H1 (cell line): Measurements from ENCODE around the gene IL31. TPM values are rescaled to one million over a fixed set of nuclear protein-coding genes. Genes with fewer than 3 reads are reported as not detected.

ENCODE experiments used
- CTCF ChIA-PET: fragments of 300-600 bp; sonication (Branson Sonifier 250); formaldehyde crosslinking; loops from one replicate; lab custom pipeline; 2021; ENCODE audit not compliant: partially characterized antibody; lab: Charles Lee
- POLR2A ChIA-PET: fragments of 300-600 bp; sonication (Branson Sonifier 250); formaldehyde crosslinking; loops from one replicate; lab custom pipeline; 2021; ENCODE audit warnings: inconsistent platforms; ENCODE audit not compliant: partially characterized antibody; lab: Charles Lee
- DNase-seq, 2 experiments: peaks; one replicate each; pipeline versions ENCODE4 v3.0.0 to v3.0.0-alpha.2; 2010 to 2022; ENCODE audit warnings: low spot score in 2 of 2, low read depth in 1 of 2, mixed read lengths in 1 of 2
- FAIRE-seq: peaks from 2 replicates; lab custom pipeline; 2011; peaks lifted over from hg19 to GRCh38; lab: Jason Lieb, UNC
- H2AFZ ChIP-seq: 2 replicates; pipeline ENCODE4 v1.8.1; 2012; ENCODE audit warnings: low read length, inconsistent platforms
- H2AK5ac ChIP-seq: 2 replicates; pipeline ENCODE4 v1.6.1; 2013; ENCODE audit warnings: low read depth, low read length
- H2BK120ac ChIP-seq: replicated peaks from 2 replicates; pipeline ENCODE3; 2013; ENCODE audit warnings: low read depth, low read length, inconsistent platforms
- H2BK12ac ChIP-seq: 2 replicates; pipeline ENCODE4 v1.6.1; 2013; ENCODE audit warnings: low read depth, low read length
- H2BK15ac ChIP-seq: 2 replicates; pipeline ENCODE4 v1.6.1; 2013; ENCODE audit warnings: low read length
- H2BK20ac ChIP-seq: 2 replicates; pipeline ENCODE4 v1.6.1; 2013; ENCODE audit warnings: low read length
- H2BK5ac ChIP-seq: 2 replicates; pipeline ENCODE4 v1.6.1; 2013; ENCODE audit warnings: low read depth, low read length
- H3K14ac ChIP-seq: 2 replicates; pipeline ENCODE4 v1.6.1; 2013; ENCODE audit warnings: inconsistent platforms; ENCODE audit not compliant: insufficient read length
- H3K18ac ChIP-seq: 2 replicates; pipeline ENCODE4 v1.6.1; 2013; ENCODE audit warnings: low read length; ENCODE audit errors: extremely low read depth
- H3K23ac ChIP-seq: 2 replicates; pipeline ENCODE4 v1.6.1; 2013; ENCODE audit warnings: inconsistent platforms; ENCODE audit not compliant: insufficient read length
- H3K23me2 ChIP-seq: 2 replicates; pipeline ENCODE4 v1.6.1; 2013; ENCODE audit warnings: low read depth, low read length
- H3K27ac ChIP-seq: 2 replicates; pipeline ENCODE4 v1.6.1; 2011; ENCODE audit warnings: low read depth, low read length, inconsistent platforms
- H3K27me3 ChIP-seq, 4 experiments: replicated peaks in 1 of 4; 1 replicate in 1 of 4; 2 replicates in 3 of 4; pipeline versions ENCODE4 v1.6.1 to v1.8.1; 2011 to 2013; ENCODE audit warnings: low read length in 3 of 4, mild to moderate bottlenecking in 3 of 4, inconsistent platforms in 2 of 4, mixed read lengths in 2 of 4, moderate library complexity in 1 of 4; ENCODE audit not compliant: control insufficient read depth in 3 of 4, insufficient read depth in 3 of 4; ENCODE audit errors: extremely low read depth in 1 of 4
- H3K36me3 ChIP-seq, 4 experiments: 2 replicates each; pipeline versions ENCODE4 v1.6.1 to v1.8.1; 2011 to 2013; ENCODE audit warnings: mild to moderate bottlenecking in 4 of 4, low read length in 3 of 4, moderate library complexity in 2 of 4, control low read depth in 1 of 4, inconsistent platforms in 1 of 4; ENCODE audit not compliant: insufficient read depth in 4 of 4, control insufficient read depth in 2 of 4
- H3K4ac ChIP-seq: replicated peaks from 2 replicates; pipeline ENCODE3; 2013; ENCODE audit warnings: low read length, low read depth, mixed read lengths, inconsistent platforms; ENCODE audit not compliant: insufficient read length
- H3K4me1 ChIP-seq, 4 experiments: replicated peaks in 1 of 4; 1 replicate in 1 of 4; 2 replicates in 3 of 4; pipeline versions ENCODE4 v1.6.1 to v1.8.1; 2011 to 2013; ENCODE audit warnings: low read length in 3 of 4, inconsistent platforms in 2 of 4, mixed read lengths in 1 of 4; ENCODE audit not compliant: insufficient read depth in 4 of 4, control insufficient read depth in 3 of 4
- H3K4me2 ChIP-seq, 2 experiments: 2 replicates each; pipeline versions ENCODE4 v1.6.1 to v1.8.1; 2011 to 2013; ENCODE audit warnings: low read depth in 2 of 2, low read length in 2 of 2, control low read depth in 1 of 2, inconsistent platforms in 1 of 2, mild to moderate bottlenecking in 1 of 2; ENCODE audit not compliant: insufficient read depth in 1 of 2
- H3K4me3 ChIP-seq, 4 experiments: fragments of 200-600, 300-600 bp in 1 of 4; sonication (generic), shearing (Covaris generic), sonication (Bioruptor Twin) in 1 of 4; 2 replicates each; pipeline versions ENCODE4 v1.5.1 to v1.8.1; 2011 to 2016; ENCODE audit warnings: low read length in 4 of 4, low read depth in 3 of 4, control low read depth in 2 of 4, inconsistent platforms in 2 of 4, mild to moderate bottlenecking in 2 of 4, mixed read lengths in 1 of 4, moderate library complexity in 1 of 4; ENCODE audit not compliant: insufficient read depth in 2 of 4; ENCODE audit errors: extremely low read depth in 1 of 4
- H3K56ac ChIP-seq: replicated peaks from 2 replicates; pipeline ENCODE3; 2013; ENCODE audit warnings: low read depth, mild to moderate bottlenecking, mixed read lengths, low read length, inconsistent platforms; ENCODE audit not compliant: insufficient read length
- H3K79me1 ChIP-seq: 2 replicates; pipeline ENCODE4 v1.6.1; 2013; ENCODE audit warnings: low read depth, low read length, control low read depth
- H3K79me2 ChIP-seq, 2 experiments: 2 replicates each; pipeline versions ENCODE4 v1.6.1 to v1.8.1; 2012 to 2013; ENCODE audit warnings: low read length in 2 of 2, mild to moderate bottlenecking in 2 of 2, inconsistent platforms in 1 of 2; ENCODE audit not compliant: insufficient read depth in 2 of 2, control insufficient read depth in 1 of 2
- H3K9ac ChIP-seq, 4 experiments: replicated peaks in 1 of 4; 1 replicate in 1 of 4; 2 replicates in 3 of 4; pipeline versions ENCODE4 v1.6.1 to v1.8.1; 2011 to 2013; ENCODE audit warnings: low read depth in 3 of 4, low read length in 3 of 4, control low read depth in 2 of 4, mild to moderate bottlenecking in 2 of 4, moderate library complexity in 2 of 4, inconsistent platforms in 1 of 4; ENCODE audit errors: extremely low read depth in 1 of 4
- H3K9me3 ChIP-seq, 2 experiments: 2 replicates each; pipeline versions ENCODE4 v1.6.1 to v1.8.1; 2012 to 2013; ENCODE audit warnings: mild to moderate bottlenecking in 2 of 2, moderate library complexity in 2 of 2, control low read depth in 1 of 2, inconsistent platforms in 1 of 2, low read depth in 1 of 2, low read length in 1 of 2, mixed read lengths in 1 of 2; ENCODE audit not compliant: insufficient read depth in 2 of 2
- H4K20me1 ChIP-seq, 2 experiments: replicated peaks in 1 of 2; 2 replicates each; pipeline versions ENCODE3 to v1.8.1; 2011 to 2013; ENCODE audit warnings: inconsistent platforms in 2 of 2, low read length in 2 of 2, mild to moderate bottlenecking in 1 of 2; ENCODE audit not compliant: insufficient read depth in 2 of 2, control insufficient read depth in 1 of 2
- H4K5ac ChIP-seq: 2 replicates; pipeline ENCODE4 v1.6.1; 2013; ENCODE audit warnings: low read length, low read depth, mixed read lengths, inconsistent platforms; ENCODE audit not compliant: insufficient read length
- H4K8ac ChIP-seq: 2 replicates; pipeline ENCODE4 v1.8.0; 2013; ENCODE audit warnings: mild to moderate bottlenecking, moderate library complexity, low read length, inconsistent platforms; ENCODE audit not compliant: insufficient read depth; ENCODE audit errors: extremely low read depth
- H4K91ac ChIP-seq: replicated peaks from 2 replicates; pipeline ENCODE3; 2013; ENCODE audit warnings: low read length, mixed read lengths, inconsistent platforms; ENCODE audit not compliant: insufficient read length
- ASH2L ChIP-seq: fragments of 200-600, 300-600 bp; sonication (generic); IDR thresholded peaks from one replicate; pipeline ENCODE4 v1.7.1; 2017; ENCODE audit warnings: low read length
- BCL11A ChIP-seq, 2 experiments: IDR thresholded peaks; one replicate each; pipeline ENCODE4 v1.6.1; 2011; ENCODE audit warnings: low read depth in 2 of 2, low read length in 2 of 2, mild to moderate bottlenecking in 2 of 2
- CTCF ChIP-seq, 3 experiments: IDR thresholded peaks; 1 replicate in 2 of 3; 2 replicates in 1 of 3; pipeline versions ENCODE4 v1.5.1 to v1.6.1; 2011; ENCODE audit warnings: low read length in 3 of 3, mild to moderate bottlenecking in 3 of 3, inconsistent platforms in 2 of 3, low read depth in 1 of 3, moderate library complexity in 1 of 3; ENCODE audit not compliant: insufficient read depth in 1 of 3; ENCODE audit errors: control extremely low read depth in 1 of 3
- EZH2 ChIP-seq: fragments of 200-600 bp; sonication (generic); IDR thresholded peaks from 2 replicates; pipeline ENCODE4 v1.7.1; 2012; ENCODE audit warnings: low read depth, mild to moderate bottlenecking, moderate library complexity, low read length, inconsistent platforms; ENCODE audit not compliant: severe bottlenecking
- POLR2A ChIP-seq, 2 experiments: IDR thresholded peaks; 1 replicate in 1 of 2; 2 replicates in 1 of 2; pipeline ENCODE4 v1.6.1; 2011; ENCODE audit warnings: low read depth in 2 of 2, low read length in 2 of 2, mild to moderate bottlenecking in 2 of 2; ENCODE audit errors: control extremely low read depth in 1 of 2
- RFX5 ChIP-seq: IDR thresholded peaks from 2 replicates; pipeline ENCODE4 v1.6.1; 2011; ENCODE audit warnings: low read depth, low read length, improper control_type of control experiment, borderline replicate concordance
- RXRA ChIP-seq: IDR thresholded peaks from 2 replicates; pipeline ENCODE4 v1.6.1; 2011; ENCODE audit warnings: low read depth, mild to moderate bottlenecking, low read length, moderate library complexity; ENCODE audit not compliant: insufficient read depth
- SIN3A ChIP-seq, 2 experiments: IDR thresholded peaks in 1 of 2; conservative IDR thresholded peaks in 1 of 2; 2 replicates each; pipeline ENCODE4 v1.6.1; 2011 to 2012; ENCODE audit warnings: low read length in 2 of 2, improper control_type of control experiment in 1 of 2, low read depth in 1 of 2, mild to moderate bottlenecking in 1 of 2
- SIX5 ChIP-seq: IDR thresholded peaks from 2 replicates; pipeline ENCODE4 v1.6.1; 2011; ENCODE audit warnings: mild to moderate bottlenecking, low read depth, low read length
- SP1 ChIP-seq: IDR thresholded peaks from 2 replicates; pipeline ENCODE4 v1.6.1; 2011; ENCODE audit warnings: low read depth, low read length
- TAF1 ChIP-seq: IDR thresholded peaks from 2 replicates; pipeline ENCODE4 v1.6.1; 2011; ENCODE audit warnings: mild to moderate bottlenecking, low read depth, low read length
- TEAD4 ChIP-seq: IDR thresholded peaks from 2 replicates; pipeline ENCODE4 v1.6.1; 2012; ENCODE audit warnings: low read depth, low read length, inconsistent platforms, mixed read lengths
- WGBS, 2 experiments: shearing (Covaris generic) in 1 of 2; methylation state at CpG; one replicate each; pipeline versions ENCODE4 v1.1.6 to v1.1.7; 2013 to 2015; ENCODE audit warnings: low lambda C conversion rate in 2 of 2, mixed read lengths in 2 of 2, inconsistent platforms in 1 of 2, low coverage in 1 of 2, missing lambda C conversion rate in 1 of 2; ENCODE audit not compliant: insufficient replicate concordance in 2 of 2, insufficient coverage in 1 of 2, insufficient read length in 1 of 2; ENCODE audit errors: extremely low coverage in 1 of 2, missing lambda C conversion rate in 1 of 2; 5-methylcytosine and 5-hydroxymethylcytosine counted together
- polyA plus RNA-seq, 7 experiments: library from polyadenylated mRNA; depleted of rRNA in 3 of 7; stranded (reverse) in 5 of 7; unstranded in 2 of 7; fragments of >200 nt in 5 of 7; fragments of 200-250 nt in 2 of 7; gene quantifications; 1 replicate in 5 of 7; 2 replicates in 1 of 7; 4 replicates in 1 of 7; pipeline versions ENCODE4 v1.2.1 to v1.2.3, GENCODE V29; 2011 to 2013; ENCODE audit warnings: missing spikeins in 2 of 7, mixed read lengths in 2 of 7
- total RNA-seq: library from RNA; stranded (reverse); fragmentation: NEBNext Ultra II Directional; extraction: Animal tissue kit (Norgen Biotek cat#: 25700); gene quantifications from 2 replicates; pipeline ENCODE4 v1.2.1, GENCODE V29; 2021

Gene IL31
- total and polyA plus RNA-seq, 2 of the 8 experiments (the other 6 are each of a cell fraction or from before 2014, with no cell fraction given) = not detected

- Histone ChIP-seq H2AFZ (no peak overlapping the region), H2BK120ac (no peak overlapping the region), H2BK15ac (no peak overlapping the region), H3K9me3 (no peaks in the 10 kb centered on the region), H3K23ac (no peak overlapping the region), H3K79me1 (no peaks in the 10 kb centered on the region), H3K4me2 (no peak overlapping the region), H3K18ac (no peak overlapping the region), H2BK5ac (no peak overlapping the region), H4K8ac (no peak overlapping the region), H3K9ac (no peak overlapping the region), H3K36me3 (no peaks in the 10 kb centered on the region), H3K79me2 (no peaks in the 10 kb centered on the region), H2BK12ac (no peak overlapping the region), H2AK5ac (no peak overlapping the region), H4K91ac (no peak overlapping the region), H3K23me2 (no peaks in the 10 kb centered on the region), H4K20me1 (no peaks in the 10 kb centered on the region), H3K27ac (no peak overlapping the region), H3K27me3 (no peaks in the 10 kb centered on the region), H3K4me3 (no peak overlapping the region), H3K14ac (no peak overlapping the region), H2BK20ac (no peak overlapping the region), H4K5ac (no peak overlapping the region), H3K4ac (no peak overlapping the region), H3K4me1 (no peaks in the 10 kb centered on the region; a peak in 1 of 7 replicates), H3K56ac (no peak overlapping the region)
- TF ChIP-seq TEAD4 (no peak), ASH2L (no peak), POLR2A (IDR thresholded peaks at IDR 0.05; ENCODE audit: control extremely low read depth in 1 of 2, low read depth in 2 of 2, low read length in 2 of 2) (no peak), RFX5 (no peak), BCL11A (IDR thresholded peaks at IDR 0.05; ENCODE audit: low read depth in 2 of 2, low read length in 2 of 2) (no peak), SIN3A (conservative IDR thresholded peaks at IDR 0.05 in 1 of 2, IDR thresholded peaks at IDR 0.05 in 1 of 2; ENCODE audit: low read depth in 1 of 2, low read length in 2 of 2) (no peak), RXRA (no peak), TAF1 (no peak), EZH2 (no peak), SIX5 (no peak), SP1 (no peak), CTCF (IDR thresholded peaks at IDR 0.05; ENCODE audit: control extremely low read depth in 1 of 3, insufficient read depth in 1 of 3, low read depth in 1 of 3, low read length in 3 of 3) (no peak)
- POLR2A ChIA-PET = no interaction called here
- 98% methylated on average over 3 of the region's 3 CpGs; no CpG with 5 or more reads in 1 of the 2 experiments for WGBS, 2 experiments
- FAIRE-seq (no peak), DNase-seq (no peak)
- CTCF ChIA-PET = interaction anchor here (0.7 to 2.5 kb wide), 4 partner anchors 21 to 52 kb away, joined by 3 to 7 read pairs (median 4); no protein-coding TSS in a partner anchor
These were observed 11.0 kb downstream of the IL31 start for GRCh38 chr12:122162976-122163375.
